Subcutaneous abdominal adipose tissue (tissue), 5 donors: ENCODE data around the gene ARL8A.
"Not testable (repeated sequence)": the region's sequence is repeated elsewhere in the genome, so short reads cannot be mapped to it uniquely, and the experiment has no call there.

Experiments
- H3K27ac ChIP-seq: one replicate; pipeline ENCODE4 v1.7.0; 2013; ENCODE audit warnings: low read depth, mild to moderate bottlenecking, inconsistent platforms, low read length, moderate library complexity
- H3K27me3 ChIP-seq, 5 donors: one replicate each; pipeline ENCODE4 v1.7.0; 2013; ENCODE audit warnings: low read length in 5 of 5, inconsistent platforms in 1 of 5; ENCODE audit not compliant: control insufficient read depth in 5 of 5, insufficient read depth in 4 of 5
- H3K36me3 ChIP-seq, 5 donors: one replicate each; pipeline ENCODE4 v1.7.0; 2013; ENCODE audit warnings: low read length in 5 of 5; ENCODE audit not compliant: control insufficient read depth in 5 of 5, insufficient read depth in 5 of 5
- H3K4me1 ChIP-seq, 5 donors: one replicate each; pipeline ENCODE4 v1.7.0; 2013; ENCODE audit warnings: low read length in 5 of 5, mild to moderate bottlenecking in 3 of 5, moderate library complexity in 1 of 5; ENCODE audit not compliant: control insufficient read depth in 5 of 5, insufficient read depth in 5 of 5
- H3K4me3 ChIP-seq, 5 donors: one replicate each; pipeline ENCODE4 v1.7.0; 2013; ENCODE audit warnings: low read length in 5 of 5, low read depth in 1 of 5
- H3K9ac ChIP-seq, 5 donors: one replicate each; pipeline ENCODE4 v1.7.0; 2013; ENCODE audit warnings: low read length in 5 of 5, mild to moderate bottlenecking in 4 of 5, moderate library complexity in 3 of 5
- H3K9me3 ChIP-seq, 5 donors: one replicate each; pipeline ENCODE4 v1.7.0; 2013; ENCODE audit warnings: low read length in 5 of 5; ENCODE audit not compliant: control insufficient read depth in 5 of 5
- donor health status: healthy.
- donor health status: healthy.
- donor health status: healthy.
- donor health status: healthy.
- donor health status: healthy.

ARL8A gene

GRCh38 chr1:202148391-202148790 is 3.9 kb upstream of the ARL8A start:
- H3K27me3 ChIP-seq, result no peaks in the 10 kb centered on the region
- no peak overlapping the region for H3K4me3 ChIP-seq
- H3K9ac ChIP-seq, result no peak overlapping the region
- no peaks in the 10 kb centered on the region for H3K9me3 ChIP-seq
- peaks cover 2 to 14% (median 13%) of the 10 kb centered on the region in 5 donors for H3K4me1 ChIP-seq
- no peaks in the 10 kb centered on the region for H3K36me3 ChIP-seq
- H3K27ac ChIP-seq, result no peak overlapping the region

- H3K9ac ChIP-seq, result no peak overlapping the region
- H3K4me1 ChIP-seq, result peaks cover 8 to 28% (median 27%) of the 10 kb centered on the region in 5 donors
- no peaks in the 10 kb centered on the region for H3K36me3 ChIP-seq
- no peak overlapping the region for H3K27ac ChIP-seq
- no peaks in the 10 kb centered on the region for H3K9me3 ChIP-seq
- H3K27me3 ChIP-seq, result no peaks in the 10 kb centered on the region
- H3K4me3 ChIP-seq, result no peak overlapping the region
Measured at GRCh38 chr1:202146993-202147392, 2.5 kb upstream of the ARL8A start.

GRCh38 chr1:202146279-202146678 is 1.7 kb upstream of the ARL8A start:
- no peaks in the 10 kb centered on the region for H3K9me3 ChIP-seq
- H3K27me3 ChIP-seq, result no peaks in the 10 kb centered on the region
- no peak overlapping the region for H3K4me3 ChIP-seq
- H3K9ac ChIP-seq, result no peak overlapping the region
- no peak overlapping the region for H3K27ac ChIP-seq
- H3K36me3 ChIP-seq, result no peaks in the 10 kb centered on the region
- peaks cover 8 to 32% (median 29%) of the 10 kb centered on the region in 5 donors for H3K4me1 ChIP-seq

- H3K9me3 ChIP-seq, H3K27me3 ChIP-seq, H3K36me3 ChIP-seq, H3K27ac ChIP-seq: not testable (repeated sequence)
- Histone ChIP-seq H3K9ac (peak overlapping the region in 1 of 5 donors; percentile 89), H3K4me1 (peaks cover 8 to 37% (median 34%) of the 10 kb centered on the region in 5 donors), H3K4me3 (peak overlapping the region in 2 of 5 donors; percentile 85 to 89)
Measured at GRCh38 chr1:202145744-202146140, 1.2 kb upstream of the ARL8A start.

GRCh38 chr1:202145068-202145743 is 669 bp upstream of the ARL8A start:
- peak overlapping the region; percentile 85 for H3K27ac ChIP-seq
- H3K27me3 ChIP-seq, result no peaks in the 10 kb centered on the region
- H3K4me3 ChIP-seq, result peak overlapping the region; percentile 84 to 91 (median 85)
- H3K36me3 ChIP-seq, result peaks cover 0 to 4% (median 0%) of the 10 kb centered on the region in 5 donors
- peak overlapping the region; percentile 82 to 98 (median 89) for H3K9ac ChIP-seq
- no peaks in the 10 kb centered on the region for H3K9me3 ChIP-seq
- peaks cover 8 to 38% (median 37%) of the 10 kb centered on the region in 5 donors for H3K4me1 ChIP-seq

- Histone ChIP-seq H3K9me3 (no peaks in the 10 kb centered on the region), H3K4me3 (peak overlapping the region; percentile 84 to 91 (median 87)), H3K9ac (peak overlapping the region; percentile 85 to 98 (median 95)), H3K4me1 (peaks cover 8 to 38% (median 37%) of the 10 kb centered on the region in 5 donors), H3K27ac (peak overlapping the region; percentile 85), H3K36me3 (peaks cover 0 to 4% (median 0%) of the 10 kb centered on the region in 5 donors), H3K27me3 (no peaks in the 10 kb centered on the region)
Measured at GRCh38 chr1:202143768-202144401, 652 bp downstream of the ARL8A start.

- Histone ChIP-seq H3K9me3 (no peaks in the 10 kb centered on the region), H3K4me3 (peak overlapping the region; percentile 84 to 91 (median 87)), H3K4me1 (peaks cover 8 to 38% (median 37%) of the 10 kb centered on the region in 5 donors), H3K9ac (peak overlapping the region; percentile 85 to 98 (median 95)), H3K36me3 (peaks cover 0 to 8% (median 2%) of the 10 kb centered on the region in 5 donors), H3K27ac (peak overlapping the region; percentile 85), H3K27me3 (no peaks in the 10 kb centered on the region)
Measured at GRCh38 chr1:202143011-202143767, 1.3 kb downstream of the ARL8A start.

GRCh38 chr1:202141468-202141867 is 3.1 kb downstream of the ARL8A start:
- not testable (repeated sequence) for H3K9me3 ChIP-seq, H3K27ac ChIP-seq, H3K27me3 ChIP-seq, H3K9ac ChIP-seq, H3K4me3 ChIP-seq
- peaks cover 8 to 38% (median 37%) of the 10 kb centered on the region in 5 donors for H3K4me1 ChIP-seq
- H3K36me3 ChIP-seq, result peaks cover 0 to 23% (median 13%) of the 10 kb centered on the region in 5 donors

GRCh38 chr1:202140833-202141232 is 3.7 kb downstream of the ARL8A start:
- H3K4me1 ChIP-seq, result peaks cover 8 to 38% (median 37%) of the 10 kb centered on the region in 5 donors
- no peak overlapping the region for H3K27ac ChIP-seq
- H3K9ac ChIP-seq, result no peak overlapping the region

More at GRCh38 chr1:202140833-202141232, 3.7 kb downstream of the ARL8A start:
- Histone ChIP-seq H3K9me3 (no peaks in the 10 kb centered on the region), H3K27me3 (no peaks in the 10 kb centered on the region), H3K36me3 (peaks cover 0 to 25% (median 16%) of the 10 kb centered on the region in 5 donors), H3K4me3 (no peak overlapping the region)
